ENCODE results near the gene GMDS.
A peak's percentile ranks its signal among the peaks of the same experiment; 100 is the strongest.

Gene GMDS

DNA sequence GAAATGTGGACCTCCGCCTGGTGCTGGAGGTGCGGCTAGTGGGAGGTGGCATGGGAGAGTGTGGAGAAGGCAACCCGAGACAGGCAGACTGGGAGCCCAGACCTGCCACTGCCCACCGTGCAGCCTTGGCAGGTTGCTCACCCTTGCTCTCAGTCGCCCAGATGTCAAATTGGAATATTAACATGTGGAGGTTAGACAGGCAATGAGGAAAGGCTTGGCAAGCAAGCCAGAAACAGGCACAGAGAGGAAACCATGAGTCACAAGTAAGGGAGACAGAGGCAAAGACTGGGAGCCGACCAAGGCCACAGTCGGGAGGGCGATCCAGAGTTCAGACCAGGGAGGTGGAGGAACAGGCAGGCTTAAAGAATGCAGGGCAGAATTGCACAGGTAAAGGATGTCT is 457.5 kb downstream of the GMDS start:
- DNase-seq = no peak

DNA sequence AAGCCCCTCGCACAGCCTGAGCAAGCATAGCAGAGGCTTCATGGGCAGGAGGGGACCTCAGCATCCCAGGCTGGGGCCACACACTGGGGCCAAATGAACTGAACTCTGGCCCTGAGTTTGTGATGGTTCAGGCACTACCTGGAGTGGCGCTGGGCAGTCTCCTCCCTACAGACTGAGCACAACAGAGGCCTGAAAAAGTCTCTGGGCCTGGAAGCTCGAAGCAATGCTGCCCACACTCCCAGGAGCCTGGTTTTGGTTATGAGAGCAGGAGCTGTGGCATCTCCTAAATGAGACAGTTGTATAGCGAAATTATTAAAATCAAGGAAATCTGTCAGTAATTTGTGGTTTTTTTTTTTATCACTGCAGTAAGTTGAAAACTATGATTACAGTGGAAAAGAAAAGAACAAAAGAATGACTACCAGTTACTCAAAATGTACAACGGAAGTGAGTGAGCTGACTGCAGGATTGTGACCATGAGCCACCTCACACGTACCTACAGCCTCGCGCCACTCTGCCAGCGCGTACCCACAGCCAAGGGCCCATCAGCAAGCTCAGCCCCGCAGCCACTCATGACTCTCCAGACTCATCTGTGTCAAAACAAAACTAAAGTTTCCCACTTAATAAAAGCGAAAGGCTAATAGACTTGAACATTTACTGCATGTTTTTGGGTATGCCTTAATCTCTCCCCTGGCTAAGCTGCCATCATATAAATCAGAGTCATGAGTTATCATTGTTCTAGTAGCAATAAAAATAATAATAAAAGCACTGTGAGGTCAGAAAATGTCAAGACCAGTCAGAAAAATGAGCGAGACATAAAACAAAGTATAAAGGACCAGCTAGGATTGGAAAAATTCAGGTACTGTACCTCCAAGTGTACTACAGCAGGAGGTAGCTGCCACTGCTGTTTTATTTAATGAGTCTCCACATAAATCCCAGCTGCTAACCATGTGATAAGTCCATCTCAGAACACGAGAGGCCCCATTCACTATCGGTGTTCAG is 458.7 kb downstream of the GMDS start:
- no peak for DNase-seq

DNA sequence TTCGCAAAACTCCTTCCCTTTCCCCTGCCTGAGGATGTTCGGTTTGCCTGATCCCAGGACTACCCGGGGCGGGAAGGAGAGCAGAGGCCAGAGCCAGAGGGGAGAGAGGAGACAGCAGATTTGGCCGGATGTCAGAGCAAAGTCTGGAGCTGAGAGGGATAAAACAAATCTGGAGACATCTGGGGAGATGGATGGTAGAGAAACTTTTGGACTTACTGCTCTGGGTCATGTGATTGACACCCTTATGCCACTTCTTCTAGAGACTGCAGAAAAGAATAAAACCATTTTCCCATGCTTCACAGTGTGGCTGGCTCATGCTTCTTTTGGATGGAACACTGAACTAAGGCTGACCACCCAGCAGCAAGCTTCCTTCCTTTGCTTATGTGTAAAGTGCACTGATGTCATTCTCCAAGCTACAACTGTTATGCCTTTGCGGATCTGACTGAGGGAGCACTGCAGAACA is 461.0 kb downstream of the GMDS start:
- no peak for DNase-seq

DNA sequence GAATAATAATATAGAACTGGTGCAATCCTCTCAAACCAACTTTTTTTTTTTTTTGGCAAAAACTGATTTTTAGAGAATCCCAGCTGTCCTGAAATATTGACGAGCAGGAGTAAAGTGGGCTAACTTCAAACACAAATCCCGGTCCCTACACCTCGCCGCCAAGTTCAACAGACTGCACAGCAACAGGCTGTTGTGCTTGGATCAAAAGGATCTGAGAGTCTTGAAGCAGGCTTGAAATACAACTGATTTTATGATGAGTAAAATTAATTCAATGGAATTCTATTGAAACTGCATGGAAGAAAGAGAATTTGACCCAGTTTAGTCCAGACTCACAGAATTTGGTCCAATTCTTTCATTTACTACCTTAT is 463.6 kb downstream of the GMDS start:
- no peak for DNase-seq

DNA sequence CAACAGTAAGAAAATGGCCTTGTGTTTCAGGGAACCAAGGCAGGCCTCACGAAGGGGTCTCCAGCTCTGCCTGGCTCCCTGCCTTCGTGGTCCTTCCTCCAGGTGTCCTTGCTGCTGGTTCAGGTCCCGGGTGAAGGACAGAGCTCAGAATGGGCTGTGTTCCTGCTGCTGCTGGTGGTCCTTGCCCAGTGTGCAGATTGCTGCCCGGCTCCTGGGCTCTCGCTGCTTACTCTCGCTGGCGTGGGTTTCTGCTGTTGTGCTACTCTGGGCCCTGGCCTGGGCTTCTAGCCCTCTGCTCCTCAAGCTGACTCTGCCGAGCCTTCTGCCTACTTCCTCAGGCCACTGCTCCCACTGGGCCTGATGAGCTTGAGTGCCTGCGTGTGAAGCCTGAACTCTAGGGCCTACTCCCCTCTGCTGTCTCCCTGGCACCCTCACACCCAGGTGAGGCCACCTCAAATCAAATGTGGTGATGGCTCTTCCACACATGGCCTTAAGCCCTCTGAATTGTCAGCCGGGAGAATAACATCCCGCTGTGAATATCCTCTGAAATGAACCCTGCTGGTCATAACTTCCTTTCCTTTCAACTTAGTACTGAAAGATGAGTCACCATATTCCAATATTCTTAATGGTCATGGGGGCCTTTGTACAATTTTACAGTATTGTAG is 464.1 kb downstream of the GMDS start:
- DNase-seq = no peak

DNA sequence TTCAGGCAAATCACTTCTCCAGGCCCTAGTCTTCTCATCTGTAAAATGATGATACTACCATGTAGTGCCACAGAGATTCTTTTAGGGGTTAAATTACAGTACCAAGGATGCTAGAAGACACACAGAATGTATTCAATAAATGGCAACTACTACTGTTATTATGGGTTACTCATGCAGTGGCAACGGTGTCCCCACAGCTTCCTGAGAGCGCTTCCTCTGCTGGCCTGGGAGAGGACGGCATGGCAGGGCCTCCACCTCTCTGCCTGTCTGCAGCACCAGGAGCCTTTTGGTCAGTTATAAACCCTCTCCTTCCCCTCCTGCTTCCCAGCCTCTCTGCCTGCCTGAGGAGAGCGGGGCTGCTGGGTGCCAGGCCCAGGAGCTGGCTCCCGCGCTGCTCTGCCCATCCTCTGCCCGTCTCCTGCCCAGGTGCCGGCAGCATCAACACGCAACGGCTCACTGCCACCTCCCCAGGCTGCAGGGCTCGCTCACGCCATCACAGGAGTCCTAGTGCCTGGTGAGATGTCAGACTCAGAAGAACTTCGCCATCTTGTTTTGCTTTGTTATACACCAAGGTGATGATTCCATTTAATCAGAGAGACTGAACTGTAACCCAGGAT is 465.0 kb downstream of the GMDS start:
- DNase-seq = no peak

- DNase-seq = no peak
These were observed 466.6 kb downstream of the GMDS start for GRCh38 chr6:1778686-1779235.

DNA sequence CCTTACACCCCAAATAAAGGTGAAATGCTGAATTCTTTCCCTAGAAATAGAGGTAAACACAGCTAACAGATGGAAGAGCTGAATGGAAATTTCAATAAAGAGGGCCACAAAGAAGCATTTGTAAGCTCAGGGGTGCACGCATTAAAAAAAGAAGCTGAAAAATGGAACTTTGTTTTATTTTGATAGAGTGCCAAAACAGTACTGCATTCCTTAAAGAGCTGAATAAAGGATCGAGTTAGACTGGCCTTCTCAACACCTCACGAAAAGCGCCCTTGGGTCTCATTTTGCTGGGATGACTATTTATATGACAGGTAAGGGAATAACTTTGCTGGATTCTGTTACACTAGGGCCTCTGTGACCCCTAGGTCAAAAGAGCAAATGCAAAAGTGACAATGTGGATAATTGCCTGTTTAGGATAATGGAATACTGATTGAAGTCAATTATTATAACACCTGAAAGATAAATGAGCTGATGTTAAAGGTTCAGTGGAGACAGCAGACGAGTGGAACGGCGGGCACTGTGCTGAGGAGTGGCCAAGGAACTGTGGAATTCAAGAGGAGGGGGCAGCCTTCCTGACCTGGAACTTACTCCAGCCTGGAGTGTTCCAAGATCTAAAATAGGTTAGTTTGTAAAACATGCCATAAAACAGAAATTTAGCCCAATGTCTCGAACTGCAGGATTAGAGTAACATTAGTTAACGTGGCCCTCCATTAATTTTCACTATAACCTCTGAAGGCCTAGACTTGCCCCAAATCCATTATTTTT is 467.3 kb downstream of the GMDS start:
- no peak for DNase-seq

GRCh38 chr6:1775441-1775840 is 470.0 kb downstream of the GMDS start:
- DNase-seq = no peak

- DNase-seq = no peak
These were observed 471.0 kb downstream of the GMDS start for GRCh38 chr6:1774226-1774915.

GRCh38 chr6:1773700-1774099 is 471.7 kb downstream of the GMDS start:
- no peak for DNase-seq

DNA sequence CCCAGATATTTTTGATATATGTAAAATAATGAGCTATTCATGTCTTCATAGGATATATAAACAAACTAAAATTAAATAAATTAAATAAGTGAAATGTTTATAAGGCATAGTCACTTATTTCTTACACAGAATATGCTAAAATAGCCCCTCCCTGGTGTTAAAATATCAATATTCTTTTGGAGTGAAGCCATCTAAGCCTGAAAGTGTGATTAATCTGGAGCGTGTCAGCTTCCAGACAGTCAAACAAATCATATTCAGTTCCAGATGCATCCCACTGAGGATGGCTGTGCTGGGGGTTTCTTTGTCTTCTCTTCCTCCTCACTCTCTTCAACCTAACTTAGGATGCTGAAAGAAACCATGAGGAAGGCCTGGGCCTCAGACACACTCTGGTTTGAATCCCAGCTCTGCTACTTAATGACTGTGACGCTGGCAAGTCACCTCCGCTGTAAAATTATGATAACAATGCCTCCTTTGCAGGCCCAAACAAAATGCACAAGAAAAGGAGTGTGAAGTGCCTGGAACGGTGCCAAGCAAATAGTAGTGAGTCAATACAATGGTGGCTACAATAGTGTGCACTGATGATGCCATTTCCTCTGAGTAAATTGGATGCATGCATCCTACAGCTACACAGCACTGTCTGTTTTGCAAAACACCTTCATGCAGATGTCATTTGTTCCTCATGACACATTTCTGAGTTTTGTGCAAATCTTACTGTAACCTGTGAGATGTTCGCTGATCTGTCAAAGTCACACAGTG is 474.3 kb downstream of the GMDS start:
- DNase-seq = peak; percentile 79

DNA sequence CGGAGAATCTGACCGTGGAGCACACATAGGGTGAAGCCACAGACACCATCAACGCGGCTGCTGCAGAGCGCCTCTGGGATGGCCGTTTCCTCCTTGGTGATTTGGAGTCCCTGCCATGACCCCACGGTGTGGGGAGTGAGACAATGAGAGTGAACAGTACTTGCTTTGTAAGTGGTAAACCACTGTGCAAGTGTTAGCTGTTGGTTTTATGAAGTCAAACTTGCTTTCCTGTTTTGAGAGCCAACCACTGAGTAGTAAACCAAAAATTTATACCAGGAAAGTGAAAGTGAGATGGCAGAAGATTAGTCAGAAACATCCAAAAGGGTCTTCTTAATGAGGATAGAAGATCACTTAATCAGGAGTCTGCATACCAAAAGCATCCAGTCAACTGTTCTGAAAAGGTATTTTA is 475.0 kb downstream of the GMDS start:
- no peak for DNase-seq

DNA sequence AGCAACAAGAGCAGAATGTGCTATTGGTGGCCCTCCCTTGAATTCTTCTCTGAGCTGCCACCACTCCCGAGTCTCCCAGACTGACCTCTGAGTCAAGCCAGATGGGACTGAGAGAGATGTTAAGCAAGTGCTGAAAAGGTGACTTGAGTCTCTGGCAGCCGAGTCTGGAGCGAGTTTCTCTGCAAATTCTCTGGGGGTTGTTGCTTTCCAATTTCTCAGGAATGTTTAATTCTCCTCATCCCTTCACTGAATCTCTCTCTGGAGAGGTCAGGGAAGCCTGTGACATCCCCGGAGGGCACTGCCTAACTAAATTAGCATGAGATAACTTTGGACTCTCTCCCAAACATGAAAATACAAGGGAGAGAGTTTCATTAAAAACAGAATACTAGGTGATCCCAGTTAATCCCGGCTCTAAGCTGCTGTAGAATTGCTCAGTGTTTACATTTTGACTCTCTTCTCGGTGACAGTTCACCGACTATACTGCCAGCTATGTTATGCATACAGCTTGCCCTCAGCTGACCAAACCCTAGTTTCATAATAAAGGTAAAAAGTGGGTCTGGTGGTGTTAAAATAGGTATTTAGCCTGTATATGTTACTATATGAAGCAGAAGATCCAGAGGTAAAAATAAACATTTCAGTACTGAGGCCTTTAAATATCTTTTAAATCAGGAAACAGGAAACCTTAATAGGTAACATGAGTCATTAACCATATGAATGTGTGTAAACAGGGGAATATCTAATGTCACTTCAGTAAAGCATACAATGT is 477.7 kb downstream of the GMDS start:
- DNase-seq = no peak

DNA sequence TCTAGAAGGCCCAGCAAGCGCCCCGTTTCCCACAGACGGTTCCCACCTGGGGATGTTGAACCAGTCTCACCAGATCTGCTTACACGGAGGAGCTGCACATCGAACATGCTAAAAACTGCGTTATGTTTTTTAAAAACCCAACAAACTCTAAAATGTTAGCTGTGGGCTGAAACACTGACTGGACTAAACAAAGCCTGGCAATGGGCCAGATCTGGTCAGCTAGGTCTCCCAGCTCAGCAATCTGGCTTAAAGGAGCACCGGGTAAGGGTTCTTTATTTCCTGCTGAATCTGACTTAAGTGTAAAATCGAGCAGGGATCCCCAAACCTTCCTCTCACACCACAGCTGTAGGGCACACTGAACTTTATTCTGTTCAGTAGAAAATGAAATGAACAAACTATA is 478.8 kb downstream of the GMDS start:
- DNase-seq = no peak

DNA sequence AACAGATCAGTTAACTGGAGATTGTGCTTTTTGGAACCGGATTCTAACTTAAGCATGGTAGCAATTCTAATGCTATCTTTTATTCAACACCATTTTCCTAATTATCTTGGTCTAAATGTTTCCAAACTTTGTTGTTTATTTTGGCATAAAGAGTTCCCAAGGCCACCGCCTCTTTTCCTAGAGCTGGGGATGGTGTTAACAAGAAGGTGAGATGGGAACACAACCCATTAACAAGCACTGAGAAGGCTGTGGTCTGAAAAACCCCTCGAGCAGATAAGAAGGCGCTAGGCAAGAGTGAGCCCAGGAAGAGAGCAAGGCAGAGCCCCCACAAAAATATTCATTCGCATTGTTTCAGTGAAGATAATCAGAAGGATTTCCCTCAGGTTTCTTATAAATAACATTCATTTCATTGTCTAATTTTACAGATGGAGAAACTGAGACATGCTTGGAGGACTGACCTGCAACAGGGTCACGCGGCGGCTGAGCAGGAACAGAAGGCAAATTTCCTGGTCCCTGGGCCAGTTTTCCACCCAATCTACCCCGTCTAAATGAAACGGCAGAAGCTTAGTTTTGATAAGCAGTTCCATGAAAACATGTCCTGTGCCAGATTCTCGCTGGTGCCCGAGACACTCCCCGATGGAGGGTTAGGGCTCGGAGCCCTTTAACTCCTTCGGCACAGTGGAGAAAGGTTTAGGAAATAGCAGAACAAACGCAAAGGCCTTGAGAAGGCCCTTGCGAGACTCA is 480.1 kb downstream of the GMDS start:
- DNase-seq = no peak

GRCh38 chr6:1764397-1764987 is 480.9 kb downstream of the GMDS start:
- DNase-seq = no peak

DNA sequence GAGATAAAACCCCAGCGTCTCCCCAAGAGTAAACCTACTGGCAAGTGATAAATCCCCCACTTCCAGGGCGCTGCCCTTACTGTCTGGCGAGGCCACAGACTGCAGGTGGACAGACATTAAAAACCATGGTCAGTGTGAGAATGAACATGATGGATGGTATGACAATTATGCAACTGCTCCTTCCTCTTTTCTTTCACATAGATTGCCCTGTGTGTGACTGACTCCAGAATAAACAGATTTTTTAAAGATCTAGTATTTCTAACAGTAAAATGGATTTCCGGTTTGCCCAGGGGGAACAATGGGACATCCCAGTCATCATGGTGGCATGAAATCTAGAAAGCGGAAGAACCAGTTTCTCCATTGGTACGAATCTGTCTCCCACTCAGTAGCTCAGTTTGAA is 482.0 kb downstream of the GMDS start:
- no peak for DNase-seq

GRCh38 chr6:1762203-1762602 is 483.2 kb downstream of the GMDS start:
- no peak for DNase-seq
